Motor neuron (in vitro differentiated cells): Measurements from ENCODE around the gene STX16. TPM values are rescaled to one million over a fixed set of nuclear protein-coding genes. Genes with fewer than 3 reads are reported as not detected.

ENCODE experiments used
- ATAC-seq, 8 experiments: fragments of 200-7000 bp; cut with Tn5 transposase; replicated peaks in 6 of 8; 2 replicates each; pipeline ENCODE4 v1.8.0; 2021; ENCODE audit warnings: mild to moderate bottlenecking in 8 of 8, moderate library complexity in 8 of 8
- H3K27ac ChIP-seq, 2 donors: fragments of 250-450 bp; sonication (Bioruptor Pico); 2 replicates each; pipeline ENCODE4 v1.9.0; 2021; ENCODE audit warnings: antibody characterized with exemption in 2 of 2, mild to moderate bottlenecking in 2 of 2, moderate library complexity in 1 of 2
- H3K4me1 ChIP-seq, 2 donors: fragments of 250-450 bp; sonication (Bioruptor Pico); replicated peaks in 1 of 2; 2 replicates each; pipeline ENCODE4 v1.6.1; 2021; ENCODE audit warnings: antibody characterized with exemption in 2 of 2, mild to moderate bottlenecking in 2 of 2, moderate library complexity in 1 of 2
- H3K4me3 ChIP-seq, 5 donors: fragments of 250-450 bp; sonication (Bioruptor Pico); 2 replicates each; pipeline ENCODE4 v1.9.0; 2021; ENCODE audit warnings: antibody characterized with exemption in 5 of 5, mild to moderate bottlenecking in 5 of 5, moderate library complexity in 4 of 5
- WGBS, 10 experiments: fragments of 450-650 bp; shearing (Covaris generic); methylation state at CpG; one replicate each; pipeline ENCODE4 v1.0.0; 2022; 5-methylcytosine and 5-hydroxymethylcytosine counted together
- in situ Hi-C, 9 experiments: fragments of 400-800 bp; cut with MboI; loops; one replicate each; pipeline ENCODE4 v1.15.0; 2021; ENCODE audit warnings: low sequenced_read_pairs in 9 of 9, low pct_unique_long_range_greater_than_20kb in 2 of 9; ENCODE audit not compliant: unreplicated experiment in 9 of 9
- total RNA-seq, 8 experiments: library from RNA; unstranded; fragments of 300-600 nt; gene quantifications; 2 replicates each; pipeline versions ENCODE4 v1.2.3 to v1.2.4, GENCODE V29; 2022

STX16 gene, protein sequence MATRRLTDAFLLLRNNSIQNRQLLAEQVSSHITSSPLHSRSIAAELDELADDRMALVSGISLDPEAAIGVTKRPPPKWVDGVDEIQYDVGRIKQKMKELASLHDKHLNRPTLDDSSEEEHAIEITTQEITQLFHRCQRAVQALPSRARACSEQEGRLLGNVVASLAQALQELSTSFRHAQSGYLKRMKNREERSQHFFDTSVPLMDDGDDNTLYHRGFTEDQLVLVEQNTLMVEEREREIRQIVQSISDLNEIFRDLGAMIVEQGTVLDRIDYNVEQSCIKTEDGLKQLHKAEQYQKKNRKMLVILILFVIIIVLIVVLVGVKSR
- 10 to 100 TPM; 17.5 to 86.6 (median 30.4) TPM for total RNA-seq

GRCh38 chr20:58650776-58651558 is at the start of gene STX16:
Gene STX16, plus strand, starts transcription at chr20:58651283. Its CDS starts 724 bp downstream, at chr20:58652007.
- in situ Hi-C loops = loop anchor here in 4 of 9 experiments (10.0 to 25.0 kb wide), 3 partner anchors 166 to 414 kb away; partner anchors contain the start of genes ANKRD60 (in 3 of the 4), GNAS (in 1 of the 4) and GNAS-AS1 (in 1 of the 4)
- 0 to 40% (median 0%) methylated on average over 1 to 12 of the region's 49 CpGs; no CpG with 5 or more reads in 2 of the 10 experiments for WGBS, 10 experiments
- ATAC-seq = peak; percentile 79 to 85 (median 82)
- H3K27ac ChIP-seq = peak within 1 kb of the TSS; percentile 69 to 90
- H3K4me3 ChIP-seq = peak within 1 kb of the TSS; percentile 57 to 95 (median 84)
- H3K4me1 ChIP-seq = peaks cover 27 to 45% of the 10 kb centered on the region in 2 donors

- Histone ChIP-seq H3K27ac (no peak overlapping the region), H3K4me3 (no peak overlapping the region), H3K4me1 (peaks cover 40 to 63% of the 10 kb centered on the region in 2 donors)
- WGBS, 10 experiments = 93 to 100% (median 96%) methylated on average over 3 to 5 of the region's 5 CpGs; no CpG with 5 or more reads in 2 of the 10 experiments
- in situ Hi-C loops = no loop called here
- ATAC-seq = no peak
Observed at GRCh38 chr20:58602124-58602523, 49.0 kb upstream of the STX16 start.

DNA sequence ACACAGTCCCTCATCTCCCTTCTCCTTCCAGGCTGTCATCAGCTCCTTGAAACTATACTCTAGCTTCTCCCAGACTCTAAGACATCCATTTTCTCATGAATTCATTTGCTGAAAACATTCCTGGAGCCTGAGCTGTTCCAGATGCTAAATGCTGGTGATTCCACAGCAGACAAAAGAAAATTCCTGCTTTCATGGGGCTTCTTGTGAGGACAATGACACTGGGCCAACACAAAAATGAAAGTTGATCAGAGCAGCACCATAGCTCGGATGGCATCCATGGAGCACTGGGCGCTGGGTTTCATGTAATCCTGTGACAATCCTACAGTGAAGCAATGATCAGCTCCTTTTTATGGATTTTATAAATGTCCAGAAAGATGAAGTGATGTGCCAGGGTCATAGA is 47.4 kb upstream of the STX16 start:
- Histone ChIP-seq H3K4me3 (no peak overlapping the region), H3K27ac (no peak overlapping the region), H3K4me1 (peaks cover 25 to 47% of the 10 kb centered on the region in 2 donors)
- peak in 3 of 8 experiments; percentile 5 to 49 (median 48) for ATAC-seq
- in situ Hi-C loops = no loop called here
- WGBS, 10 experiments = 80 to 100% (median 82%) methylated on average over 1 to 2 of the region's 2 CpGs; no CpG with 5 or more reads in 6 of the 10 experiments

GRCh38 chr20:58604128-58604881 is 46.8 kb upstream of the STX16 start:
- peaks cover 24 to 44% of the 10 kb centered on the region in 2 donors for H3K4me1 ChIP-seq
- peak overlapping the region in 1 of 2 donors; percentile 23 for H3K27ac ChIP-seq
- 26 to 100% (median 84%) methylated on average over 1 to 12 of the region's 19 CpGs; no CpG with 5 or more reads in 3 of the 10 experiments for WGBS, 10 experiments
- in situ Hi-C loops = no loop called here
- peak in 4 of 8 experiments; percentile 28 to 98 (median 85) for ATAC-seq
- no peak overlapping the region for H3K4me3 ChIP-seq

DNA sequence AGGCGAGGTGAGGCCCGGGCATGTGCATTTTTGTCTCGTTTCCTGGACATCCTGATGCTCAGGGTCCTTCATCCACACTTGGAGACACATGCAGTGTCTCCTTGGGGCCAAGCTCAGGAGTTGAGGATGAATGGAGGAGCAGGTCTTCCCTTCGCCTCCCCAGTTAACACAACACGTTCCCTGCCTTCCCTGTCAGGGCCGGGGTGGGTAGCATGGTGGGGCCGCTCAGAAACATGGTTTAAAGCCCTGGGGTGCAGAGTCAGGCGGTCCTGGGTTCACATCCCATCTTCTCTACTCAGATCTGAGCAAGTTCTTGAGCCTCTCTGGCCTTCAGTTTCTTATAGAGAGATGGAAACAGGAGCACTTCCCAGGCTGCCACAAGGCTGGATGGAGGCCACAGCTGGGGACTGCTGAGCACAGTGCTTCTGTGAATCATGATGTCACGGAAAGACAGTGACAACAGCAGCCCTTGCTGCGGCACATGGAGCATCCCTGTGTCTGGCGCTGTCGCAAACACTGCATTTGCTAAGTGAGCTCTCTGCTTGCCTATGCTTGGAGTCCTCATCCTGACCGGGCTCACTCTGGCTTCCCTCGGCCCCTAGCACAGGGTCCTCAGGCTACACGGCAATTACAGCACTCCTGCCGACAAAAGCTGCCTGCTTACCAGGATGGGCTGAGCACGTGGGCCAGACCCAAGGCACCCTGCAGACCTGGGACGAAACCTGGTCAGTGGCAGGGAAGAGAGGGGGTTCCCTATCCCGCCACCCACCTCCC is 45.6 kb upstream of the STX16 start:
- WGBS, 10 experiments = 40 to 87% (median 78%) methylated on average over 1 to 13 of the region's 19 CpGs; no CpG with 5 or more reads in 2 of the 10 experiments
- in situ Hi-C loops = no loop called here
- peaks cover 21 to 36% of the 10 kb centered on the region in 2 donors for H3K4me1 ChIP-seq
- ATAC-seq = peak in 5 of 8 experiments; percentile 88 to 95 (median 91)
- H3K4me3 ChIP-seq = no peak overlapping the region
- peak overlapping the region in 1 of 2 donors; percentile 67 for H3K27ac ChIP-seq

- in situ Hi-C loops = no loop called here
- WGBS, 10 experiments = 80 to 100% (median 92%) methylated on average over 1 to 7 of the region's 9 CpGs; no CpG with 5 or more reads in 6 of the 10 experiments
- H3K4me3 ChIP-seq = no peak overlapping the region
- peaks cover 17 to 29% of the 10 kb centered on the region in 2 donors for H3K4me1 ChIP-seq
- no peak for ATAC-seq
- H3K27ac ChIP-seq = no peak overlapping the region
Observed at GRCh38 chr20:58606184-58606583, 44.9 kb upstream of the STX16 start.

DNA sequence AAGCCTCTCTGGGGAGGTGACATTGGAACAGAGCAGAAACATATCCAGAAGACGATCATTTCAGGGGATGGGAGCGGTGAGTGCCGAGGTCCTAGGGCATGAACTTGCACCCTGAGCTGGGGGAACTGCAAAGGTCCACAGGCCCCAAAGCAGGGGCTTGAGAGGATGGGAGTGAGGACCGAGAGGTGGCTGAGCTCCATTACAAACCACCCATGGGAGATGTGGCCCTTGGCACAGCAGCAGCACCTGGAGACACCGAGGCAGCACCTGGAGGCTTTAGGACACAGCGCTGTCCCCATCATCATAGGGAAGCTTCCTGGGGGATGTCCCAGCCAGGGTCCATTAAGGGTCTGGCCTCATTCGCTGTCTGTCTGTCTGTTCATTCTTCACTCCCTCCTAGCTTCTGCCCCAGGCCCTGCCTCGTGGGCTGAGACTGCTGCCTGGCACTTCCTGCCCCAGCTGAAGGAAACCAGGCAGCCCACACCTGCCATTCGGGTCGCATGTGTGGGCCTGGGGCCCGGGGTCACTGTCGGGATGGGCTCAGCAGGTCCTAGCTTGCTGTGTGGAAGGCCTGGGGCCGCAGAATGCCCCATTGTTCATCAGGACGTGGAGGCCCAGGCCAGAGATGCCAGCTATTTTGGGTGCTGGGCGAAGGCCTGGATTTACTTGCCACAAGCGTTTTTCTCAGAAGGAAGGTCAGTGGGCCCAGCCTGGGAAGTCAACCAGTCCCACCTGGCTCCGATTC is 42.8 kb upstream of the STX16 start:
- H3K4me1 ChIP-seq = peaks cover 18% of the 10 kb centered on the region in 2 donors
- H3K27ac ChIP-seq = no peak overlapping the region
- H3K4me3 ChIP-seq = no peak overlapping the region
- ATAC-seq = no peak
- WGBS, 10 experiments = 59 to 100% (median 91%) methylated on average over 1 to 7 of the region's 17 CpGs; no CpG with 5 or more reads in 2 of the 10 experiments
- in situ Hi-C loops = no loop called here

GRCh38 chr20:58609026-58609425 is 42.1 kb upstream of the STX16 start:
- in situ Hi-C loops = no loop called here
- ATAC-seq = no peak
- 52 to 100% (median 84%) methylated on average over 1 to 8 of the region's 12 CpGs; no CpG with 5 or more reads in 5 of the 10 experiments for WGBS, 10 experiments

DNA sequence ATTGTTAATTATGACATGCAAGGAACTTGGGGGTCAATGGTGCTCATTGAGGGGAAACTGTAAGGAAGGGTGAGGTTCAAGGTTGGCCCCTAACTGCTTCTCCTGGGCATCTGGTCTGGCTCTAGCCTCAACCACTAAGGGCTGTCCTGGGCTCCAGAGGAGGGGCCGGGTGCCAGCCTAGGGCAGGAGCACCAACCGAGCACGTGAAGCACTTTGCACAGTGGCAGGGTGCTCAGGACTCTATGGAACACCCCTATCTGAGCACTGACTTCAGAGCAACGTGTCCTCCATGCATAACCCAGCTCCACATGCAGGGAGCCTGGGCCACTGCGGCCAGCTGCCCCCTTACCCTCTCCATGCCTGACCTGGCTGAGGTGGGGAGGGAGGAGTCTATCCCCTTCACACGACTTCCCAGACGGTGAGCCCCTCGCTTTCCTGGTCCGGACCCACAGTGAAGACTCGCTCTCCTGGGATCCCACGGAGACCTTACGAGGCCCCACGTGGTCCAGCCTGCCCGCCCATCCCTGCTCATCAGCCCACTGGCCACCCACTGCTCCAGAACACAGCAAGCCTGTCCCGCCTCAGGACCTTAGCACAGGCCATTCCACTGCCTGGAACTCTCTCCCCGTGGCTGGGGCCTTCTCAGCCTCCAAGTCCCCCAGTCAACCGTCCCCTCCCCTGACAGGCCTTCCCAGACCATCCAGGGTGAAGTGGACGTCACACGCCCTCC is 40.8 kb upstream of the STX16 start:
- Histone ChIP-seq H3K4me1 (peaks cover 8 to 10% of the 10 kb centered on the region in 2 donors), H3K27ac (no peak overlapping the region), H3K4me3 (no peak overlapping the region)
- 20 to 94% (median 64%) methylated on average over 1 to 6 of the region's 19 CpGs; no CpG with 5 or more reads in 2 of the 10 experiments for WGBS, 10 experiments
- ATAC-seq = no peak
- in situ Hi-C loops = no loop called here

More at GRCh38 chr20:58609026-58609425, 42.1 kb upstream of the STX16 start:
- Histone ChIP-seq H3K4me1 (peaks cover 14 to 17% of the 10 kb centered on the region in 2 donors), H3K27ac (no peak overlapping the region), H3K4me3 (no peak overlapping the region)

GRCh38 chr20:58610811-58611210 is 40.3 kb upstream of the STX16 start:
- WGBS, 10 experiments = 73 to 100% (median 100%) methylated on average over 1 to 6 of the region's 10 CpGs; no CpG with 5 or more reads in 5 of the 10 experiments
- Histone ChIP-seq H3K4me1 (peaks cover 2 to 4% of the 10 kb centered on the region in 2 donors), H3K27ac (no peak overlapping the region), H3K4me3 (no peak overlapping the region)
- ATAC-seq = no peak
- in situ Hi-C loops = no loop called here
